ENCODE measurements around the gene NPM1.
"Not testable (repeated sequence)": the region's sequence is repeated elsewhere in the genome, so short reads cannot be mapped to it uniquely, and the experiment has no call there.

Gene NPM1

DNA sequence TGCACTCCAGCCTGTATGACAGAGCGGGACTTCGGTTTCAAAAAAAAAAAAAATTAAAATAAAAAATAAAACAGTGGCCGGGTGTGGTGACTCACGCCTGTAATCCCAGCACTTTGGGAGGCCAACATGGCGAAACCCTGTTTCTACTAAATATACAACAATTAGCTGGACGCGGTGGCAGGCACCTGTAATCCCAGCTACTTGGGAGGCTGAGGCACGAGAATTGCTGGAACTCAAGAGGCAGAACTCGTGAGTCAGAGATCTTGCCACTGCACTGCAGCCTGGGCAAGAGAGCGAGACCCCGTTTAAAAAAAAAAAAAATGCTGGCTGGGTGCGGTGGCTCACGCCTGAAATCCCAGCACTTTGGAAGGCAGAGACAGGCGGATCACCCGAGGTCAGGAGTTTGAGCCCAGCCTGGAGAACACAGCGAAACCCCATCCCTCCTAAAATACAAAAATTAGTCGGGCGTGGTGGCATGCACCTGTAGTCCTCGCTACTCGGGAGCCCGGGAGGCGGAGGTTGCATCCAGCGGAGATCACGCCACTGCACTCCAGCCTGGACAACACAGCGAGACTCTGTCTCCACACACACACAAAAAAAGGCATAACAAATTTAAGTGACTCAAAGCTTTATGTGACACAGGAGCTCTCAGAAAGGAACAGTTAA, 1.5 kb upstream of the NPM1 start:
- no peak for DNase-seq (ENCODE audit: low spot score)

DNA sequence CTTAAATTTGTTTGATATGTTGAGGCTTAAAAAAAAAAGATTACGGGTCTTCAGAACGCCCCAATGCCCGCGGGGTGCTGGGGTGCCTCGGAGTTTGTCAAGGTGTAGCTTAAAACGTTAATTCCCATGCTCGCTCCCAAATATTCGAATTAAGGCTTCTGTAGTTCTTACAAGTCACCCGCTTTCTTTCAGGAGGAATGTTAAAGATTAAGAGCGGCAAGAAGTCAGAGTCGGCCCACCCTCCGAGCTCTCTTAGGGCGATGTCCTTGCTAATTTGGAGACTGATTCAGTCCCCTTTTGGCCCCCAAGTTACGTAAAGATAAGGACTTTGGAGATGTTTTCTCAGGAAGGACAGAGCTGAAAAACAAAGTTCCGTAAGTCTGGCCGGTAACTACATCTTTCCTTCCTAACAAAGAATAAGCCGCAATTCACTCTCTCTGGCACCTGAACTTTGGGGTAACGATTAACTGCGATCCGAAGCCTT, 746 bp upstream of the NPM1 start:
- DNase-seq (ENCODE audit: low spot score): no peak

DNA sequence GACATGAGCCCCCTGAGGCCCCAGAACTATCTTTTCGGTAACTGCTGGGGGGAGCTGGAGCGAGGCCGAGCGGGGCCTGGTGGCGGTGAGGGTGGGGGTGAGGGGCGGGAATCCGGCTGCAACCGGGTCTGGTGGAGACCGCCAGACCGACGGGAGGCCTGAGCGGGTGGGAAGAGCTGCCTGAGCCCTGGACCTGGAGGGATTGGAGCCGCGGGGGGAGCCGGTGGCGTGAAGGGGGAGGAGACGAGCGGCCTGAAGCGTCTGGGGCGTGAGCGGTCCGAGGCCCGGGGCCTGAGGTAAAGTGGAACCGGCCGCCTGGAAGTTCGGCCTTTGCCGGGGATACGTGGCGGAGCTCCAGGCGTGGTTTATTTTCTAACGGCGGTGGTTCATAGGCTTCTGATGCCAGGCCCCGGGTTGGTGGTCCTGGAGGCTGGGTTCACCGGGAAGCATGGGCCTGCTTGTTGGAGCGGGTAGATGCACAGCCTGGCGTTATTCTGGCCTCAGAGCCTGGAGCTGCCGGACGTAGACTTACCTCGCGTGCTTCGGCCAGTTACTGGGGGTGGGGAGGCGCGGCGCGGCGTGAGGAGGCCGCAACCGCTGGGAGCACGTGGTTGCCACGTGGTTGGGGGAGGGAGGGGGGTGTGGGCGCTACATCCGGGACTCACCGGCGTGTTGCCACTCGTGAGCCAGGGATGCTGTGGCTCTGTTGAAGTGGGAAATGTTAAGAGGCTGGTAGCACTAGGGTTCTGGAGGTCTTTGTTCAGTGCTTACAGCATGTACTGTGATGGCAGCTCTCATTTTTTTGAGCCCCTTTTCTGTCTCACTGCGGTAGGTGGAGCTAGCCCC, 544 bp downstream of the NPM1 start:
- peak; percentile 85 for DNase-seq (ENCODE audit: low spot score)

DNA sequence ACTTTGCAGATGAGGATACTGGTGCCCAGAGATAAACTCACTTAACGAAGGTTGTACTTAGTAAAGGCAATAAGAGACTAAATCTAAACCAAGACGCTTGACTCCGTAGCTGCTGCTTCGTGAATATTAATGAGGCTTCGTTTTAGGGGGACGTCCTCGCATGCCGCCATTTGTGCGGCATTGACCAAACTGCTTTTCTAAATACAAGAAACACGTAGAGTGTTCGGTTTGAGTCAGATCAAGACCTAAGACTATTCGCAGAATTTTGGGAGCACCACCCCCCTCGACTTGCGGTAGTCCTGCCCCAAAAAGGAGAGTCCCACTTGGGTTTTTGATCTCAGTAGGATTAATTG, 1.1 kb downstream of the NPM1 start:
- DNase-seq (ENCODE audit: low spot score): peak; percentile 72

DNA sequence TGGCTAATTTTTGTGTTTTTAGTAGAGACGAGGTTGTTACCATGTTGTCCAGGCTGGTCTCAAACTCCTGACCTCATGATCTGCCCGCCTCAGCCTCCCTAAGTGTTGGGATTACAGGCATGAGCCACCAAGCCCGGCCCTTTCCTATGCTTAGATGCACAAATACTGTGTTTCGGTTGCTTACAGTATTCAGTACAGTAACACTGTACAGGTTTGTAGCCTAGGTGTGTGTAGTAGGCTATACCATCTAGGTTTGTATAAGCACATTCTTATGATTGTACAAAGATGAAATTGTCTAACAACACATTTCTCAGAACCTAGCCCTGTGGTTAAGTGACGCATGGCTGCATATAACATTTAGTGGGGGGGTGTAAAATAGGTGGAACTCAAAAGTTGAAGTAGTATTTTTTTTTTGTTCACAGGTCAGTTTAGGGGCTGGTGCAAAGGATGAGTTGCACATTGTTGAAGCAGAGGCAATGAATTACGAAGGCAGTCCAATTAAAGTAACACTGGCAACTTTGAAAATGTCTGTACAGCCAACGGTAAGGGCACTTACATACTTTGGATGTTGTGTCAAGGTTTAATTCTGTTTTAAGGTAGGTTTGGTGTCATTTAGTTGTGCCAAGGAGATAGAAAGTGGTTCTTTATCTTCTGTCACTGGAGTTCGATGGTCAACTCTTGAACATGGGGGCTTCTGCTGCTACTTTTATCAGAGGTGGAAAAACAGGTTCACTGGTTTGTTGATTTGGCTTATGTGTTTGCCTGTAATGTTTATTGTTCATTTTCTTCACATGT, 3.4 kb downstream of the NPM1 start:
- DNase-seq (ENCODE audit: low spot score): no peak

DNA sequence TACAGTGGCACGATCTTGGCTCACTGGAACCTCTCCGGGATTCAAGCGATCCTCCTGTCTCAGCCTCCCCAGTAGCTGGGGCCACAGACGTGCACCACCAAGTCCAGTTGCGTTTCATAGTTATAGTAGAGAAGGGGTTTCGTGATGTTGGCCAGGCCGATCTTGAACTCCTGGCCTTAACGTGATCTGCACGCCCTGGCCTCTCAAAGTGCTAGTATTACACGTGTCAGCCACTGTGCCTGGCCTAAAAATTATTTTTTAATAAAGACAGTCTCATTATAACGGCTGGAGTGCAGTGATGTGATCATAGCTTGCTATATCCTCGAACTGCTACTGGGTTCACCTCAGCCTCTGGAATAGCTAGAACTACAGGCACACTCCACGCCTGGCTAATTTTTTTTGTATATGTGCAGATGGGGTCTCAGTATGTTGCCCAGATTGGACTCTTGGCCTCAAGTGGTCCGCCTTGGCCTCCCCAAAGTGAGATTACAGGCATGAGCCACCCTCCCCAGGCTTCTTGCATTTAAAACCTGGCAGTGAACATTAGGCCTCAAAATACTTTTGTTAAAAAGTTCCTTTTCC, 4.4 kb downstream of the NPM1 start:
- DNase-seq (ENCODE audit: low spot score): no peak

DNA sequence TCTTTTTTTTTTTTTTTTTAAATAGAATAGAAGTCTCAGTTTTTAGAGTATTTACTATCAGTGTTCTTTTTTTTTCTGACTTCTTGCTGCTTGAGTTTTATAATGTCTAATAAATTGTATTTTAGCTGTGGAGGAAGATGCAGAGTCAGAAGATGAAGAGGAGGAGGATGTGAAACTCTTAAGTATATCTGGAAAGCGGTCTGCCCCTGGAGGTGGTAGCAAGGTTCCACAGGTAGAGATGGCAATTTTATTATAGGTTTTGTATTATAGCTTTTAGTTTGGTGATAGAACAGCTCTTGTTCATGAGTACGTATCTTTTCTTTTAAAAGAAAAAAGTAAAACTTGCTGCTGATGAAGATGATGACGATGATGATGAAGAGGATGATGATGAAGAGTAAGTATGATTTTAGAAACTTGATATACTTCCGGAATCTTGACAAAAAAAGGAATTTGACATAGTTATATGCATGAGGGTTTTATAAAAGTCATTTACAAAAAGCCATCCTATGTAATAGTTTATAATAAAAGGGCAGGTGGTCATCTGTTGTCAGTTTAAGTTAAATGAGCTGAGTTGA, 5.0 kb downstream of the NPM1 start:
- DNase-seq (ENCODE audit: low spot score): no peak

DNA sequence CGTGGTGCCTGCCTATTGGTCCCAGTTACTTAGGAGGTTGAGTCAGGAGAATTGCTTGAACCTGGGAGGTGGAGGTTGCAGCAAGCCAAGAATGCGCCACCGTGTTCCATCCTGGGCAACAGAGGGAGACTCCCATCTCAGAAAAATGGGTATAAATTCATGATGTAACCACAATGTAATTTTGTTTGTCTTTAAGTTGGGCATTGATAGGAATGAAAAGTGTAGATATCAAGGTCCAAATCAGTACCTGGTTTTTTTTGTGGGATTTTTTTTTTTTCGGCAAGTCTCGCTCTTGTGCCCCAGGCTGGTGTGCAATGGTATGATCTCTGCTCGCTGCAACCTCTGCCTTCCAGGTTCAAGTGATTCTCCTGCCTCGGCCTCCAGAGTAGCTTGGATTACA, 7.4 kb downstream of the NPM1 start:
- DNase-seq (ENCODE audit: low spot score): no peak

DNA sequence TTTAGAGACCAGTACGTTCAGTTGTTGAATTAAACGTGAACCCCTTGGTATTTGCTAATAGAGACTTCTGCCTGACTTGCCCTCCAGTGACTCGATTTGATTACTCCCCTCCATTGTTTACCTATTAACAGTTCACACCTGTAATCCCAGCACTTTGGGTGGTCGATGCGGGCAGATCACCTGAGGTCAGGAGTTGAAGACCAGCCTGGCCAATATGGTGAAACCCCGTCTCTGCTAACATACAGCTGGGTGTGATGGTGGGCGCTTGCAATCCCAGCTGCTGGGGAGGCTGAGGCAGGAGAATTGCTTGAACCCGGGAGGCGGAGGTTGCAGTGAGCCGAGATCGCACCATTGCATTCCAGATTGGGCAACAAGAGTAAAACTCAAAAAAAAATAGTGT, 8.9 kb downstream of the NPM1 start:
- DNase-seq (ENCODE audit: low spot score): not testable (repeated sequence)

DNA sequence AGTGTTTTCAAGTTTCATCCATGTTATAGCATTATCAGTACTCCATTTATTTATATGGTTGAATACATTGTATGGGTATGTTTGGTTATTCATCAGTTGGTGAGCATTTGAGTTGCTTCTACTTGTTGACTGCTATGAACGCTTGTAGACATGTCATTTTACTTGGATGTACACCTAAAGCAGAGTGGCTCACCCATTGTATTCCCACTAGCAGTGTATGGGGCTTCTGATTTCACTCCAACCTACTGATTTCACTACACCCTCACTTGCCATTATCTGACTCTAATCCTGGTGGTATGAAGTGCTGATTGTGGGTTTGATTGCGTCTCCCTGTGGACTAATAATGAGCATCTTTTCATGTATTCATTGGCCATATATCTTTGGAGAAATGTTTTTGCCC, 9.5 kb downstream of the NPM1 start:
- no peak for DNase-seq (ENCODE audit: low spot score)

DNA sequence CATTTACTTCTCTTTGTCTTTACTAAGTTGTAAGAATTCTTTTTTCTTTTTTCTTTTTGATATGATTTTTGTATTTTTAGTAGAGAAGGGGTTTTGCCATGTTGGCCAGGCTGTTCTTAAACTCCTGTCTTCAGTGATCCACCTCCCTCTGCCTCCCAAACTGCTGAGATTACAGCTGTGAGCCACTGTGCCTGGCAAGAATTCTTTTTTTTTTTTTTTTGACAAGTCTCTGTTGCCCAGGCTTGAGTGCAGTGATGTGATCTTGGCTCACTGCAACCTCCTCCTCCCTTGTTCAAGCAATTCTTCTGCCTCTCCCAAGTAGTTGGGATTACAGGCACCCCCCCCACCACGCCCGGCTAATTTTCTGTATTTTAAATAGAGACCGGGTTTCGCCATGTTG, 9.9 kb downstream of the NPM1 start:
- DNase-seq (ENCODE audit: low spot score): no peak

DNA sequence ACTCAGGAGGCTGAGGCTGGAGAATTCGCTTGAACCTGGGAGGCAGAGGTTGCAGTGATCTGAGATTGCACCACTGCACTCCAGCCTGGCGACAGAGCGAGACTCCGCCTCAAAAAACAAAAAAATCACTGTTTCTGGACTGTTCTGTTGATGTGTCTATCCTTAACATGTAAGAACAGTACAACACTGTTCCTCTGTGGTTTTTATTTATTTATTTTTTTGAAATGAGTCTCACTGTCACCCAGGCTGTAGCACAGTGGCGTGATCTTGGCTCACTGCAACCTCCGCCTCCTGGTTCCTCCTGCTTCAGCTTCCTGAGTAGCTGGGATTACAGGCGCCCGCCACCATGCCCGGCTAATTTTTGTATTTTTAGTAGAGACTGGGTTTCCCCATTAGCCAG, 11.0 kb downstream of the NPM1 start:
- not testable (repeated sequence) for DNase-seq (ENCODE audit: low spot score)

DNA sequence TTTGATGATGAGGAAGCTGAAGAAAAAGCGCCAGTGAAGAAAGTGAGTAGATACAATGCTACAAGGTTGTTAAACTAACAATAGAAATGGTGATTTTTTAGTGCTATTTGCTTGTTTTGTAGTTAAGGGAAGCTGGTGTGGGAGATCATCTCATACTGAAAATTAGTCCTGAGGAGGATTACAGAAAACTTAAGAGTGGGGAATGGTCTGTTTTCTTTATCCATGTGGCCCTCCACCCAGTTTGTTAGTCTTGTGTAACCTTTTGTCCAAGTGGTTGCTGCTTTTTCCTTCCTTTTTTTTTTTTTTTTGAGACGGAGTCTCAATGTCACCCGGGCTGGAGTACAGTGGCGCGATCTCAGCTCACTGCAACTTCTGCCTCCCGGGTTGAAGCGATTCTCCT, 12.5 kb downstream of the NPM1 start:
- no peak for DNase-seq (ENCODE audit: low spot score)

DNA sequence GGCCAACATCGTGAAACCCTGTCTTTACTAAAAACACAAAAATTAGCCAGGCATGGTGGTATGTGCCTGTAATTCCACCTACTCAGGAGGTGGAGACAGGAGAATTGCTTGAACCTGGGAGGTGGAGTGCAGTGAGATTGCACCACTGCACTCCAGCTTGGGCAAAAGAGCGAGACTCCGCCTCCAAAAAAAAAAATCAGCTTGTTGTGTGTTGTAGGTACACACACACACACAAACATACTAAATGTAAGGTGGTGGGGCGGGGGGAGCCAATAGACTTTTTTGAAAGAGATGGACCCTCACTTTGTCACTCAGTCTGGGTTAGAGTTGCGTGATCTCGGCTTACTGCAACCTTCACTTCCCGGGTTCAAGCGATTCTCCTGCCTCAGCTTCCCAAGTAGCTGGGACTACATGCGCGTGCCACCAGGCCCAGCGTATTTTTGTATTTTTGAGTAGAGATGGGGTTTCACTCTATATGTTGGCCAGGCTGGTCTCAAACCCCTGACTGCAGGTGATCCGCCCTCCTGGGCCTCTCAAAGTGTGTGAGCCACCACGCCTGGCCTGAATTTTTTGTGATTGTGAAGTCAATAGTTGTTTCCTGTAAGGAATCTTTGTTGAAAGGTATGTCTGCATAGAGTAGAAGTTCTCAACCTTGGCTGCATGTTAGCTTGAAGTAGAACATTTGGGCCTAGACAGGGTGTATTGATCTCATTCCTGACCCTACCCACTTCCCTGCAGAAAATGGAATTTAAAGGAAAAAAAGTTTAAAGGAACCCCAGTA, 13.7 kb downstream of the NPM1 start:
- no peak for DNase-seq (ENCODE audit: low spot score)

DNA sequence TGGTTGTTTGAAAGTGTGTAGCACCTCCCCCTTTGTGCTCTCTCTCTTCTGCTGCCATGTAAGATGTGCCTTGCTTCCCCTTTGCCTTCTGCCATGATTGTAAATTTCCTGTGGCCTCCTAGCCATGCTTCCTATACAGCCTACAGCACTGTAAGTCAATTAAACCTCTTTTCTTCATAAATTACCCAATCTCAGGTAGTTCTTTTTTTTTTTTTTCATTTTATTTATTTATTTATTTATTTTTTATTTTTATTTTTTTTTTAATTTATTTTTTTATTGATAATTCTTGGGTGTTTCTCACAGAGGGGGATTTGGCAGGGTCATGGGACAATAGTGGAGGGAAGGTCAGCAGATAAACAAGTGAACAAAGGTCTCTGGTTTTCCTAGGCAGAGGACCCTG, 15.1 kb downstream of the NPM1 start:
- not testable (repeated sequence) for DNase-seq (ENCODE audit: low spot score)

DNA sequence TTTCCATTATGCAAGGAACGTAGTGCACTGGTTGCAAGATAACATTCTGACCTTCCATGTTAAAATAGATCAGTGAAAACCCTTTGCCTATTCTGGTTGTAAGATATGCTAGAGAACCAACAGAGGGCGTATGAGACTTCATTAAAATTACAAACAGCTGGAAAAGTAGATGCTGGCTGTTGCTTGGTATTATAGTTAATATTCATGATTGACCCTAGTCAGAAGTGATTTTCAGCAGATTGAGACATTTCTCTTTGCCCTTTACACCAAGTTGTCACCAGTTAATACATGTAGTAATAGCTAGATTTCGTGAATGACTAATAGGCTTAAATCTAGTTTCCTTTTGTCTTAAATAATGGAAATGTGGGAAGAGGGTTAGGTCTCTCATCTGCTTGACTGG, 18.0 kb downstream of the NPM1 start:
- DNase-seq (ENCODE audit: low spot score): no peak

DNA sequence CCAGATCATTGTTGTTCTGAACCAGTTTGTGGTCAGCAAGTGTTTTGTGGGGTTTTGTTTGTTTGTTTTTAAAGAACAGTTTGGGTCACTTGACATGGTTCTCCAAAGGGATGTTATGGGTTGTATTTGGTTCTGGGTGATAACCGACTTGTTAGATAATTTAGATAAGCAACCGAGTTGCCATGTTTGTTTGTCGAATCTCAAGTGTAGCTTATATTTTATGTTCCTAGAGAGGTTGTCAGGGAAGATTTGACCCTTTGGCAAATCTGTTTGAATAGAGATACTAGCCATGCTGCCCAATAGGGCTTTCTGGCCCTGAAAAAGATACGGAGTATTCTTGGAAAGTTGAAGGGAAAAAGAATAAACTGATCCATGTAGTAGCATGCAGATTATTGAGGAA, 19.6 kb downstream of the NPM1 start:
- no peak for DNase-seq (ENCODE audit: low spot score)

DNA sequence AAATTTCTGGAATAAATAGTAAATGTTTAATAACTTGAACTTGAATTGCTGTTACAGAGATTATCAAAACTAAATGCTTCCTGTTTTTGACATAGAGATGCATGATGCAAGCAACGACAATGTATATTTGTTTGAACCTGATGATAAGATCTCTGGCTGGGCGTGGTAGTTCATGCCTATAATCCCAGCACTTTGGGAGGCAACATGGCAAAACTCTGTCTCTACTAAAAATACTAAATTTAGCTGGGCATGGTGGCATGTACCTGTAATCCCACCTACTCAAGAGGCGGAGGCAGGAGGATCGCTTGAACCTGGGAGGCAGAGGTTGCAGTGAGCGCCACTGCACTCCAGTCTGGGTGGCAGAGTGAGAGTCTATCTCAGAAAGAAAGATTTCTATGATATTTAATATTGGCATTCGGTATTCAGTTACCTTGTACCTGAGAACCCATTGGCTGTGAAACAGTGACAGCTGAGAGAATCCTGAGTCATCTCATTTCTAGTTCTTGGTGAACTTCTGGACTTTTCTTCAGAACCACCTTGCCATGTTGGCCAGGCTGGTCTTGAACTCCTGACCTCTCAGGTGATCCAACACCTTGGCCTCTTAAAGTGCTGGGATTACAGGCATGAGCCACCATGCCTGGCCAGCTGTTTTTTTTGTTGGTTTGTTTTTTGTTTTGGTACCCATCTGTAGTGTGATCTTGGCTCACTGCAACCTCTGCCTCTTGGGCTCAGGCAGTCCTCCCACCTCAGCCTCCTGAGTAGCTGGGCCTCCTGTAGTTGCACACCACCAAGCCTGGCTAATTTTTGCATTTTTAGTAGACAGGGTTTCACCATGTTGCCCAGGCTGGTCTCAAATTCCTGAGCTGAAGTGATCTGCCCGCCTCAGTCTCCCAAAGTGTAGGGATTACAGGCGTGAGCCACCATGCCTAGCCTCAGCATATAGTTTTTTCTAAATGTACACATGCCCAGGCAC, 21.8 kb downstream of the NPM1 start:
- DNase-seq (ENCODE audit: low spot score): no peak

DNA sequence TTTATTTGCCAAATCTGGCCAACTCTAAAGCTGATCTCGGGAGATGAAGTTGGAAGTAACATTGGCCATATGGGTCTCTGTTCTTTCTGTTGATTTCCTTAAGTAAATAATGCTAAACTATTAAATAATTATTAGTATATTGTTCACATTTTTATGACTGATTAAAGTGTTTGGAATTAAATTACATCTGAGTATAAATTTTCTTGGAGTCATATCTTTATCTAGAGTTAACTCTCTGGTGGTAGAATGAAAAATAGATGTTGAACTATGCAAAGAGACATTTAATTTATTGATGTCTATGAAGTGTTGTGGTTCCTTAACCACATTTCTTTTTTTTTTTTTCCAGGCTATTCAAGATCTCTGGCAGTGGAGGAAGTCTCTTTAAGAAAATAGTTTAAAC, 22.5 kb downstream of the NPM1 start:
- DNase-seq (ENCODE audit: low spot score): no peak

DNA sequence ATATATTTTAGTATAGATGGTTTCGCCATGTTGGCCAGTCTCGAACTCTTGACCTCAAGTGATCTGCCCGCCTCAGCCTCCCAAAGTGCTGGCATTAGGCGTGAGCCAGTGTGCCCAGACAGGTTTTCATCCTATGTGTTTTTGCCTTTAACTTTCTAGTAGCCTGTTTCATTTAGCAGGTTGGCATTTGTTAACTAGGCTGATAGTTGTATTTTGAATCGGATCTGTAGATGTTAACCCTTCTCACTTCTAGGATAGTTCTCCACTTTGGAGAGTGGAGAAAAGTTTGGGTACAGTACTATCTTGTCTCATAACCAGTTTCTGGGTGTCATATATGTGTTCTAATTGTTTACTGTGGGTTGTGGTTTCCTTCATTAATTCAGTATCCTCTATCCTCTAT, 24.5 kb downstream of the NPM1 start:
- no peak for DNase-seq (ENCODE audit: low spot score)

All from activated CD4-positive, alpha-beta T cell treated with anti-CD3 and anti-CD28 coated beads, Interleukin-2, Interleukin-4, amounts not matched to agents 100 ng/mL and 50 ng/mL, durations not matched to agents 16 hours and 8 hours (primary cell).